ENCODE measurements around the gene RYR1. TPM values are rescaled to one million over a fixed set of nuclear protein-coding genes. Genes with fewer than 3 reads are reported as not detected.

RYR1 gene
- total RNA-seq, 1 experiment from 2014 or later: 4.1 TPM

- no peak for ATAC-seq
- Histone ChIP-seq H3K9me3 (ENCODE audit: control insufficient read depth in 1 of 2, insufficient read depth in 1 of 2, low read depth in 1 of 2, low read length in 2 of 2) (no peaks in the 10 kb centered on the region), H3K4me2 (ENCODE audit: low read length) (no peak overlapping the region), H3K9ac (ENCODE audit: low read length) (no peak overlapping the region), H2AFZ (ENCODE audit: low read depth, low read length, poor library complexity, severe bottlenecking) (no peak overlapping the region), H4K20me1 (ENCODE audit: insufficient read depth) (no peaks in the 10 kb centered on the region), H3K27ac (ENCODE audit: low read depth, low read length) (no peak overlapping the region), H3K9me2 (ENCODE audit: insufficient read depth) (no peaks in the 10 kb centered on the region), H3K4me1 (ENCODE audit: control insufficient read depth in 1 of 2, insufficient read depth in 2 of 2, low read length in 2 of 2) (no peaks in the 10 kb centered on the region), H3K36me3 (ENCODE audit: control insufficient read depth in 1 of 2, insufficient read depth in 2 of 2, low read length in 2 of 2) (no peaks in the 10 kb centered on the region), H3K79me2 (ENCODE audit: insufficient read depth, low read length) (no peaks in the 10 kb centered on the region), H3K4me3 (replicated peaks in 1 of 2; ENCODE audit: low read depth in 1 of 2, low read length in 2 of 2) (no peak overlapping the region), H3K27me3 (ENCODE audit: insufficient read depth, low read length) (no peaks in the 10 kb centered on the region)
- CTCF ChIA-PET: no interaction called here
- intact Hi-C loops (cut with micrococcal nuclease): no loop called here
- RAD21 ChIA-PET (ENCODE audit: low non-redundant PET in 1 of 2, low total read pairs in 2 of 2, uncharacterized antibody in 2 of 2, unreplicated experiment in 2 of 2): no interaction called here
- TF ChIP-seq ZNF274 (IDR thresholded peaks at IDR 0.05; ENCODE audit: low read depth, low read length): no peak
- no peak for TF ChIP-seq RAD21 (IDR thresholded peaks at IDR 0.05; ENCODE audit: low read depth)
- no peak for TF ChIP-seq ZFX (IDR thresholded peaks at IDR 0.05)
- TF ChIP-seq ATF3 (IDR thresholded peaks at IDR 0.05): no peak
- no peak for TF ChIP-seq CBX3 (IDR thresholded peaks at IDR 0.05; ENCODE audit: low read depth)
- no peak for TF ChIP-seq POLR2A (IDR thresholded peaks at IDR 0.05; ENCODE audit: borderline replicate concordance, extremely low read depth, insufficient read depth, insufficient read length)
- TF ChIP-seq EGR1 (IDR thresholded peaks at IDR 0.05; ENCODE audit: low read depth): no peak
- no peak for TF ChIP-seq ZBTB33 (IDR thresholded peaks at IDR 0.05; ENCODE audit: extremely low read depth, insufficient replicate concordance, low read length)
- BruUV-seq (replicated peaks): no TSS peak
- DNase-seq (ENCODE audit: low read depth, low spot score): no peak
- POLR2A ChIA-PET: no interaction called here
Measured at GRCh38 chr19:38486731-38487336, 53.3 kb downstream of the RYR1 start.

DNA sequence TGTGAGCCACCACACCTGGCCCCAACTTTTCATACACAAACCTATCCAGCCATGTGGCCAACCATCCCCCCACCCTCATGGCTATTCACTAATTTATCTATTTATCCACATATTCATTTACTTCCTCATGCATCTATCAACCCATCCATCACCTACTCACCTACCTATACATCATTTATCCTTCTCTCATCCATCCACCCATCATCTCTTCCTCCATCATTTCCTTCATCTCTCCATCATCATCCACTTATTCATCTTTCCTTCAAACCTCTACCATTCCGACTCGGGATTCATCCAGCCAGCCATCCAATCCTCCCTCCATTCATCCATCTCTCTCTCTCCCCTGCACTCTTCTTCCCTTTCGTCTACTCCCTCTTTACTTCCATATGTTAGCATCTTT lies 54.6 kb downstream of the RYR1 start:
- ATAC-seq: no peak
- H3K9me3 ChIP-seq (ENCODE audit: control insufficient read depth in 1 of 2, insufficient read depth in 1 of 2, low read depth in 1 of 2, low read length in 2 of 2): no peaks in the 10 kb centered on the region
- ChIA-PET CTCF (no interaction called here), RAD21 (ENCODE audit: low non-redundant PET in 1 of 2, low total read pairs in 2 of 2, uncharacterized antibody in 2 of 2, unreplicated experiment in 2 of 2) (no interaction called here), POLR2A (no interaction called here)
- H3K4me2 ChIP-seq (ENCODE audit: low read length): no peak overlapping the region
- H3K4me3 ChIP-seq (replicated peaks in 1 of 2; ENCODE audit: low read depth in 1 of 2, low read length in 2 of 2): no peak overlapping the region
- H4K20me1 ChIP-seq (ENCODE audit: insufficient read depth): no peaks in the 10 kb centered on the region
- H3K27ac ChIP-seq (ENCODE audit: low read depth, low read length): no peak overlapping the region
- no peak overlapping the region for H3K9ac ChIP-seq (ENCODE audit: low read length)
- H2AFZ ChIP-seq (ENCODE audit: low read depth, low read length, poor library complexity, severe bottlenecking): no peak overlapping the region
- no peak for DNase-seq (ENCODE audit: low read depth, low spot score)
- TF ChIP-seq POLR2AphosphoS5 (IDR thresholded peaks at IDR 0.05; ENCODE audit: low read depth, low read length) (no peak), ZFX (IDR thresholded peaks at IDR 0.05) (no peak)
- intact Hi-C loops (cut with micrococcal nuclease): no loop called here
- H3K4me1 ChIP-seq (ENCODE audit: control insufficient read depth in 1 of 2, insufficient read depth in 2 of 2, low read length in 2 of 2): no peaks in the 10 kb centered on the region
- no TSS peak for BruUV-seq (replicated peaks)
- no peaks in the 10 kb centered on the region for H3K79me2 ChIP-seq (ENCODE audit: insufficient read depth, low read length)
- H3K9me2 ChIP-seq (ENCODE audit: insufficient read depth): no peaks in the 10 kb centered on the region
- no peaks in the 10 kb centered on the region for H3K27me3 ChIP-seq (ENCODE audit: insufficient read depth, low read length)
- H3K36me3 ChIP-seq (ENCODE audit: control insufficient read depth in 1 of 2, insufficient read depth in 2 of 2, low read length in 2 of 2): no peaks in the 10 kb centered on the region

All from HCT116 (cell line).